ENCODE data around the gene TMEM123.

TMEM123 gene

GRCh38 chr11:102495161-102496042, 42.8 kb upstream of the TMEM123 start:
- Histone ChIP-seq H2BK5ac (ENCODE audit: low read length) (no peak overlapping the region), H2BK15ac (replicated peaks; ENCODE audit: low read depth) (peak overlapping the region; percentile 87), H3K36me3 (ENCODE audit: control insufficient read depth, insufficient read depth, low read length) (no peaks in the 10 kb centered on the region), H3K79me2 (ENCODE audit: control insufficient read depth, insufficient read depth, low read length) (no peaks in the 10 kb centered on the region), H3K27ac (ENCODE audit: low read depth, low read length) (no peak overlapping the region), H4K8ac (ENCODE audit: low read depth, low read length) (no peak overlapping the region), H3K18ac (ENCODE audit: low read length) (no peak overlapping the region), H3K79me1 (ENCODE audit: low read length) (no peaks in the 10 kb centered on the region), H3K4me1 (ENCODE audit: control insufficient read depth, low read depth, low read length) (no peaks in the 10 kb centered on the region), H3K4me3 (ENCODE audit: low read length) (no peak overlapping the region), H3K27me3 (ENCODE audit: insufficient read depth, low read length, poor library complexity) (no peaks in the 10 kb centered on the region), H3K4me2 (ENCODE audit: low read length) (no peak overlapping the region), H3K23ac (ENCODE audit: low read length) (no peak overlapping the region), H2BK120ac (ENCODE audit: low read depth, low read length) (no peak overlapping the region), H3K56ac (ENCODE audit: low read length) (no peak overlapping the region), H2AK5ac (ENCODE audit: low read length) (no peak overlapping the region), H3K4ac (ENCODE audit: low read depth, low read length) (no peak overlapping the region), H3K9ac (ENCODE audit: low read length) (no peak overlapping the region), H4K5ac (ENCODE audit: low read length) (no peak overlapping the region)
- no CpG with 5 or more reads among the region's 12 CpGs for WGBS (ENCODE audit: extremely low coverage, insufficient coverage, low lambda C conversion rate)
- DNase-seq = peak; percentile 86

DNA sequence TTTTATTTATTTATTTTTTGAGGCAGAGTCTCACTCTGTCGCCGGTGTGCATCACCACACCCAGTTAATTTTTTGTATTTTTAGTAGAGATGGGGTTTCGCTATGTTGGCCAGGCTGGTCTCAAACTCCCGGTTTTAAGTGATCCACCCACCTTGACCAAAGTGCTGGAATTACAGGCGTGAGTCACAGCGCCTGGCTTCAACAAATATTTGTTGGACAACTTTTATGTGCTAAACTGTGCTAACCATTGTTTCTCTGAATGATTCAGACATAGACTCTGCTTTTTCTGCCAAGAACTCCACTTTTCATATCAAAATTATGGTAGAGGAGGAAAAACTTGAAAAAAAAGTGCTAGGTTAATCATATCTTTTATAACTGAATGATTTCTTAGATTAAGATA, 41.7 kb upstream of the TMEM123 start:
- Histone ChIP-seq H3K9ac (ENCODE audit: low read length) (no peak overlapping the region), H2BK15ac (replicated peaks; ENCODE audit: low read depth) (no peak overlapping the region), H3K18ac (ENCODE audit: low read length) (no peak overlapping the region), H3K27ac (ENCODE audit: low read depth, low read length) (no peak overlapping the region), H4K8ac (ENCODE audit: low read depth, low read length) (no peak overlapping the region), H3K4me2 (ENCODE audit: low read length) (no peak overlapping the region), H3K79me1 (ENCODE audit: low read length) (no peaks in the 10 kb centered on the region), H3K36me3 (ENCODE audit: control insufficient read depth, insufficient read depth, low read length) (no peaks in the 10 kb centered on the region), H4K5ac (ENCODE audit: low read length) (no peak overlapping the region), H3K79me2 (ENCODE audit: control insufficient read depth, insufficient read depth, low read length) (no peaks in the 10 kb centered on the region), H3K4ac (ENCODE audit: low read depth, low read length) (no peak overlapping the region), H2BK120ac (ENCODE audit: low read depth, low read length) (no peak overlapping the region), H3K23ac (ENCODE audit: low read length) (no peak overlapping the region), H3K4me1 (ENCODE audit: control insufficient read depth, low read depth, low read length) (no peaks in the 10 kb centered on the region), H2BK5ac (ENCODE audit: low read length) (no peak overlapping the region), H3K4me3 (ENCODE audit: low read length) (no peak overlapping the region), H3K56ac (ENCODE audit: low read length) (no peak overlapping the region), H2AK5ac (ENCODE audit: low read length) (no peak overlapping the region), H3K27me3 (ENCODE audit: insufficient read depth, low read length, poor library complexity) (no peaks in the 10 kb centered on the region)
- no CpG with 5 or more reads among the region's 6 CpGs for WGBS (ENCODE audit: extremely low coverage, insufficient coverage, low lambda C conversion rate)
- no peak for DNase-seq

GRCh38 chr11:102493524-102493923, 41.0 kb upstream of the TMEM123 start:
- H3K4me1 ChIP-seq (ENCODE audit: control insufficient read depth, low read depth, low read length) = no peaks in the 10 kb centered on the region
- H2AK5ac ChIP-seq (ENCODE audit: low read length) = no peak overlapping the region
- H2BK5ac ChIP-seq (ENCODE audit: low read length) = no peak overlapping the region
- no peak overlapping the region for H3K4me3 ChIP-seq (ENCODE audit: low read length)
- H3K9ac ChIP-seq (ENCODE audit: low read length) = no peak overlapping the region
- H2BK15ac ChIP-seq (replicated peaks; ENCODE audit: low read depth) = no peak overlapping the region
- no CpG with 5 or more reads among the region's 5 CpGs for WGBS (ENCODE audit: extremely low coverage, insufficient coverage, low lambda C conversion rate)
- H3K79me1 ChIP-seq (ENCODE audit: low read length) = no peaks in the 10 kb centered on the region
- H4K8ac ChIP-seq (ENCODE audit: low read depth, low read length) = no peak overlapping the region
- no peak overlapping the region for H3K56ac ChIP-seq (ENCODE audit: low read length)
- H3K4me2 ChIP-seq (ENCODE audit: low read length) = no peak overlapping the region
- no peak overlapping the region for H3K27ac ChIP-seq (ENCODE audit: low read depth, low read length)
- H3K18ac ChIP-seq (ENCODE audit: low read length) = no peak overlapping the region
- H2BK120ac ChIP-seq (ENCODE audit: low read depth, low read length) = no peak overlapping the region
- H3K23ac ChIP-seq (ENCODE audit: low read length) = no peak overlapping the region
- no peaks in the 10 kb centered on the region for H3K36me3 ChIP-seq (ENCODE audit: control insufficient read depth, insufficient read depth, low read length)
- H4K5ac ChIP-seq (ENCODE audit: low read length) = no peak overlapping the region
- no peaks in the 10 kb centered on the region for H3K79me2 ChIP-seq (ENCODE audit: control insufficient read depth, insufficient read depth, low read length)
- H3K4ac ChIP-seq (ENCODE audit: low read depth, low read length) = no peak overlapping the region
- no peaks in the 10 kb centered on the region for H3K27me3 ChIP-seq (ENCODE audit: insufficient read depth, low read length, poor library complexity)
- DNase-seq = no peak

DNA sequence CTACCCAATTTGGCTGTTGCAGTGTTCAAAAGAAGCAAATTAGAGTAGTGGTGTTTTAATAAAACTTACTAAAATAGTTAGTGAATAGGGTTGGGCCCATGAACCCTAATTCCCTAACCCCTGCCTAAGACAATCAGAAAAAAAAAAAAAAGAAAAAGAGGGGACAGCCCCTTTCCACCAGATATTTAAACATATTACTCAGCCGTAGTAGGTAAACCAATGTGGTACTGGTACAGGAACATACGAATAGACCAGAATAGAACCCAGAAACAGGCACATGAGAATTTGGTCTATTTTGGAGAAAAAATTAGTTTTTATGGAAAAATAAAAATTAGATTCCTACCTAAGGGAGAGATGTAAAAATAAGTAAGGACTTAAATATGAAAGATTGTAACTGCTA, 39.4 kb upstream of the TMEM123 start:
- WGBS (ENCODE audit: extremely low coverage, insufficient coverage, low lambda C conversion rate) = no CpG with 5 or more reads among the region's 2 CpGs
- Histone ChIP-seq H4K8ac (ENCODE audit: low read depth, low read length) (no peak overlapping the region), H2AK5ac (ENCODE audit: low read length) (no peak overlapping the region), H3K56ac (ENCODE audit: low read length) (no peak overlapping the region), H3K18ac (ENCODE audit: low read length) (no peak overlapping the region), H4K5ac (ENCODE audit: low read length) (no peak overlapping the region), H2BK5ac (ENCODE audit: low read length) (no peak overlapping the region), H2BK15ac (replicated peaks; ENCODE audit: low read depth) (no peak overlapping the region), H3K4me2 (ENCODE audit: low read length) (no peak overlapping the region), H3K27ac (ENCODE audit: low read depth, low read length) (no peak overlapping the region), H3K36me3 (ENCODE audit: control insufficient read depth, insufficient read depth, low read length) (no peaks in the 10 kb centered on the region), H3K79me1 (ENCODE audit: low read length) (no peaks in the 10 kb centered on the region), H3K4me1 (ENCODE audit: control insufficient read depth, low read depth, low read length) (no peaks in the 10 kb centered on the region), H3K79me2 (ENCODE audit: control insufficient read depth, insufficient read depth, low read length) (no peaks in the 10 kb centered on the region), H3K4ac (ENCODE audit: low read depth, low read length) (no peak overlapping the region), H3K9ac (ENCODE audit: low read length) (no peak overlapping the region), H2BK120ac (ENCODE audit: low read depth, low read length) (no peak overlapping the region), H3K27me3 (ENCODE audit: insufficient read depth, low read length, poor library complexity) (no peaks in the 10 kb centered on the region), H3K4me3 (ENCODE audit: low read length) (no peak overlapping the region), H3K23ac (ENCODE audit: low read length) (no peak overlapping the region)
- DNase-seq = no peak

DNA sequence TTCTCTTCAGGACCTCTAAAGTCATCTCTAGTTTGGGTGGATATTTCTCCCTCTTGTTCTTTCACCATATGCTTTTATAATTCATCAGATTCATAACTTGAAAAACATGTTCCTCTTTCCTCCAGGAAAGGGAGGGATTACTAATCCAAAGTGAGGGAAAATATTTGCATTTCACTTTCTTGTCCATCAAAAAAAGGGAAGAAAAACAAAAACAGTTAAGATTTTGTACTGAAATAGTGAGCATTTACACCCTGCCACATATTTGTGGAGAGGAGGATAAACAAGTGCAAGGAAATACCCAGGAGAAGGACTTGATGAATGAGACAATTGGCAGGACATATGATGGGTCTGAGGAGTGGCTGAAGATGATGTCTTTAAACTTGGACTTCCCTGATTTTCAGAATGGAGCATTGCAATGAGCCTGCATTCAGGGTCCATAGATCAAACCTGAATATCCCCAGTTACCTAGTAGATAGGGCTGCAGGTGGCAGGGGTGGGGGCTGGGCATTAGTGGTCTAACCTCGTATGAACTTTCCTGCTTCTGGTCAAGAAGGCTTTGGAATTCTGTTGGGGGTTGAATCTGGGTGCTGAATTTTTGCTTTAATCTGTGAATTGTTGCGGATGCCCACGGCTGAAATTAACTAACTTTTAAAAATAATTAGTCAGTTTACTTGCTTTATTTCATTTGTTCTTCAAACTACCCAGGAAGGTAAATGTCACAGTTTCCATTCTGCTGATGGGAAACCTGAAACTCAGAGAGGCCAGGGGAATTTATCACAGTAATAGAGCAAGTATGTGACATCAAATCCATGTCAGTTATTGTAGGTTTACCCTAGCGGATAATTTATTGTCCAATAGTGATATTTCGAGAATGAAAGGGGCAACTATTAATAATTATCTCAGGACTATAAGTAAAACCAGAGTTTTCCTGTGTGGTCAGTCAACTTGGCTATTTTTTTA, 36.9 kb upstream of the TMEM123 start:
- no peak overlapping the region for H3K4me3 ChIP-seq (ENCODE audit: low read length)
- WGBS (ENCODE audit: extremely low coverage, insufficient coverage, low lambda C conversion rate) = no CpG with 5 or more reads among the region's 5 CpGs
- no peak overlapping the region for H2BK15ac ChIP-seq (replicated peaks; ENCODE audit: low read depth)
- H2BK5ac ChIP-seq (ENCODE audit: low read length) = no peak overlapping the region
- H3K4me1 ChIP-seq (ENCODE audit: control insufficient read depth, low read depth, low read length) = no peaks in the 10 kb centered on the region
- no peak overlapping the region for H4K8ac ChIP-seq (ENCODE audit: low read depth, low read length)
- no peak overlapping the region for H2AK5ac ChIP-seq (ENCODE audit: low read length)
- no peaks in the 10 kb centered on the region for H3K79me2 ChIP-seq (ENCODE audit: control insufficient read depth, insufficient read depth, low read length)
- no peak overlapping the region for H3K4me2 ChIP-seq (ENCODE audit: low read length)
- H3K27me3 ChIP-seq (ENCODE audit: insufficient read depth, low read length, poor library complexity) = no peaks in the 10 kb centered on the region
- no peak overlapping the region for H3K18ac ChIP-seq (ENCODE audit: low read length)
- H3K23ac ChIP-seq (ENCODE audit: low read length) = no peak overlapping the region
- H3K27ac ChIP-seq (ENCODE audit: low read depth, low read length) = no peak overlapping the region
- no peak overlapping the region for H4K5ac ChIP-seq (ENCODE audit: low read length)
- H3K36me3 ChIP-seq (ENCODE audit: control insufficient read depth, insufficient read depth, low read length) = no peaks in the 10 kb centered on the region
- H3K56ac ChIP-seq (ENCODE audit: low read length) = no peak overlapping the region
- no peak overlapping the region for H3K4ac ChIP-seq (ENCODE audit: low read depth, low read length)
- H3K9ac ChIP-seq (ENCODE audit: low read length) = no peak overlapping the region
- DNase-seq = no peak
- no peaks in the 10 kb centered on the region for H3K79me1 ChIP-seq (ENCODE audit: low read length)
- no peak overlapping the region for H2BK120ac ChIP-seq (ENCODE audit: low read depth, low read length)

Measured in mesendoderm (in vitro differentiated cells).